ENCODE results near the gene RNF34.

The RNF34 gene

GRCh38 chr12:121440768-121441167 is 40.9 kb downstream of the RNF34 start:
- no peak for DNase-seq

- DNase-seq = no peak
Measured at GRCh38 chr12:121441555-121441954, 41.6 kb downstream of the RNF34 start.

- DNase-seq = no peak
Measured at GRCh38 chr12:121442028-121442948, 42.4 kb downstream of the RNF34 start.

GRCh38 chr12:121443193-121443870 is 43.4 kb downstream of the RNF34 start:
- peak; percentile 69 for DNase-seq

GRCh38 chr12:121443911-121444841 is 44.3 kb downstream of the RNF34 start:
- DNase-seq = no peak

- no peak for DNase-seq
Measured at GRCh38 chr12:121444842-121445202, 44.9 kb downstream of the RNF34 start.

GRCh38 chr12:121446750-121447149 is 46.8 kb downstream of the RNF34 start:
- DNase-seq = no peak

GRCh38 chr12:121448771-121449315 is 48.9 kb downstream of the RNF34 start:
- no peak for DNase-seq

GRCh38 chr12:121451961-121452339 is 52.0 kb downstream of the RNF34 start:
- peak; percentile 42 for DNase-seq

- DNase-seq = peak; percentile 26
Measured at GRCh38 chr12:121452340-121452984, 52.5 kb downstream of the RNF34 start.

GRCh38 chr12:121452985-121453360 is 53.1 kb downstream of the RNF34 start:
- DNase-seq = no peak

GRCh38 chr12:121453629-121454028 is 53.7 kb downstream of the RNF34 start:
- no peak for DNase-seq

- no peak for DNase-seq
Measured at GRCh38 chr12:121454921-121455320, 55.0 kb downstream of the RNF34 start.

- DNase-seq = no peak
Measured at GRCh38 chr12:121455766-121456420, 56.0 kb downstream of the RNF34 start.

- DNase-seq = no peak
Measured at GRCh38 chr12:121456551-121456950, 56.6 kb downstream of the RNF34 start.

- DNase-seq = no peak
Measured at GRCh38 chr12:121461048-121461447, 61.1 kb downstream of the RNF34 start.

GRCh38 chr12:121464331-121464730 is 64.4 kb downstream of the RNF34 start:
- no peak for DNase-seq

- peak; percentile 24 for DNase-seq
Measured at GRCh38 chr12:121465921-121466793, 66.2 kb downstream of the RNF34 start.

- DNase-seq = peak; percentile 91
Measured at GRCh38 chr12:121466794-121467637, 67.1 kb downstream of the RNF34 start.

Measured in fibroblast of skin of abdomen (primary cell).